Liver (tissue), 3 donors: ENCODE data around the gene LAMB4.

ENCODE experiments used
- CTCF ChIP-seq: fragments of 150-350 bp; IDR thresholded peaks from 2 replicates; pipeline ENCODE4 v1.5.1; 2017; ENCODE audit warnings: improper control_type of control experiment, low read depth, low read length; ENCODE audit not compliant: missing input control
- MAX ChIP-seq: IDR thresholded peaks from 2 replicates; pipeline ENCODE4 v1.6.1; 2016; ENCODE audit warnings: antibody characterized with exemption
- RAD21 ChIP-seq, 2 donors: IDR thresholded peaks; 2 replicates each; pipeline ENCODE4 v1.6.1; 2016; ENCODE audit warnings: antibody characterized with exemption in 2 of 2, mild to moderate bottlenecking in 2 of 2
- donor health status: healthy.
- donor health status: healthy.

- TF ChIP-seq MAX: no peak
- TF ChIP-seq CTCF: no peak
- TF ChIP-seq RAD21 (IDR thresholded peaks at IDR 0.05): no peak
Observed at GRCh38 chr7:108045154-108045553, 85.0 kb downstream of the LAMB4 start.
